ENCODE results near the gene ZPLD1. TPM values are rescaled to one million over a fixed set of nuclear protein-coding genes. Genes with fewer than 3 reads are reported as not detected.

Gene ZPLD1
- total and polyA plus RNA-seq, 4 donors: 0.06 to 1.8 (median 0.56) TPM

GRCh38 chr3:102505542-102505941 lies 70.7 kb downstream of the ZPLD1 start:
- Histone ChIP-seq H3K9me3 (ENCODE audit: control insufficient read depth, insufficient read depth, low read length) (no peaks in the 10 kb centered on the region), H3K27ac (ENCODE audit: low read depth, low read length) (no peak overlapping the region), H3K27me3 (ENCODE audit: control insufficient read depth, insufficient read depth, low read length) (no peaks in the 10 kb centered on the region), H3K4me1 (ENCODE audit: control insufficient read depth, insufficient read depth, low read length) (no peaks in the 10 kb centered on the region), H3K4me3 (ENCODE audit: low read depth, low read length) (no peak overlapping the region), H3K36me3 (ENCODE audit: control insufficient read depth, insufficient read depth, low read length) (no peaks in the 10 kb centered on the region)
- 73% methylated on average over 2 of the region's 2 CpGs for WGBS (ENCODE audit: insufficient coverage)
- DNase-seq (ENCODE audit: low read depth in 4 of 6, low spot score in 6 of 6): no peak

- Histone ChIP-seq H3K4me3 (ENCODE audit: low read depth, low read length) (no peak overlapping the region), H3K27me3 (ENCODE audit: control insufficient read depth, insufficient read depth, low read length) (no peaks in the 10 kb centered on the region), H3K27ac (ENCODE audit: low read depth, low read length) (no peak overlapping the region), H3K9me3 (ENCODE audit: control insufficient read depth, insufficient read depth, low read length) (no peaks in the 10 kb centered on the region), H3K4me1 (ENCODE audit: control insufficient read depth, insufficient read depth, low read length) (no peaks in the 10 kb centered on the region), H3K36me3 (ENCODE audit: control insufficient read depth, insufficient read depth, low read length) (no peaks in the 10 kb centered on the region)
- DNase-seq (ENCODE audit: low read depth in 4 of 6, low spot score in 6 of 6): peak in 1 of 6 donors; percentile 38
- no CpG with 5 or more reads among the region's 3 CpGs for WGBS (ENCODE audit: insufficient coverage)
Observed at GRCh38 chr3:102510663-102511062, 75.8 kb downstream of the ZPLD1 start.

GRCh38 chr3:102511168-102511567 lies 76.4 kb downstream of the ZPLD1 start:
- H3K4me3 ChIP-seq (ENCODE audit: low read depth, low read length): no peak overlapping the region
- no peaks in the 10 kb centered on the region for H3K9me3 ChIP-seq (ENCODE audit: control insufficient read depth, insufficient read depth, low read length)
- H3K4me1 ChIP-seq (ENCODE audit: control insufficient read depth, insufficient read depth, low read length): no peaks in the 10 kb centered on the region
- H3K36me3 ChIP-seq (ENCODE audit: control insufficient read depth, insufficient read depth, low read length): no peaks in the 10 kb centered on the region
- H3K27me3 ChIP-seq (ENCODE audit: control insufficient read depth, insufficient read depth, low read length): no peaks in the 10 kb centered on the region
- DNase-seq (ENCODE audit: low read depth in 4 of 6, low spot score in 6 of 6): no peak
- no CpG with 5 or more reads among the region's 1 CpG for WGBS (ENCODE audit: insufficient coverage)
- H3K27ac ChIP-seq (ENCODE audit: low read depth, low read length): no peak overlapping the region

GRCh38 chr3:102511639-102512038 lies 76.8 kb downstream of the ZPLD1 start:
- Histone ChIP-seq H3K9me3 (ENCODE audit: control insufficient read depth, insufficient read depth, low read length) (no peaks in the 10 kb centered on the region), H3K4me3 (ENCODE audit: low read depth, low read length) (no peak overlapping the region), H3K27me3 (ENCODE audit: control insufficient read depth, insufficient read depth, low read length) (no peaks in the 10 kb centered on the region), H3K27ac (ENCODE audit: low read depth, low read length) (no peak overlapping the region), H3K36me3 (ENCODE audit: control insufficient read depth, insufficient read depth, low read length) (no peaks in the 10 kb centered on the region), H3K4me1 (ENCODE audit: control insufficient read depth, insufficient read depth, low read length) (no peaks in the 10 kb centered on the region)
- DNase-seq (ENCODE audit: low read depth in 4 of 6, low spot score in 6 of 6): no peak
- WGBS (ENCODE audit: insufficient coverage): no CpG with 5 or more reads among the region's 4 CpGs

- no peaks in the 10 kb centered on the region for H3K27me3 ChIP-seq (ENCODE audit: control insufficient read depth, insufficient read depth, low read length)
- H3K9me3 ChIP-seq (ENCODE audit: control insufficient read depth, insufficient read depth, low read length): no peaks in the 10 kb centered on the region
- H3K4me1 ChIP-seq (ENCODE audit: control insufficient read depth, insufficient read depth, low read length): no peaks in the 10 kb centered on the region
- no peak overlapping the region for H3K4me3 ChIP-seq (ENCODE audit: low read depth, low read length)
- no peak for DNase-seq (ENCODE audit: low read depth in 4 of 6, low spot score in 6 of 6)
- WGBS (ENCODE audit: insufficient coverage): 100% methylated on average over 1 of the region's 5 CpGs
- H3K27ac ChIP-seq (ENCODE audit: low read depth, low read length): no peak overlapping the region
- H3K36me3 ChIP-seq (ENCODE audit: control insufficient read depth, insufficient read depth, low read length): no peaks in the 10 kb centered on the region
Observed at GRCh38 chr3:102512734-102513504, 78.1 kb downstream of the ZPLD1 start.

- Histone ChIP-seq H3K27me3 (ENCODE audit: control insufficient read depth, insufficient read depth, low read length) (no peaks in the 10 kb centered on the region), H3K27ac (ENCODE audit: low read depth, low read length) (no peak overlapping the region)
Observed at GRCh38 chr3:102514241-102514640, 79.4 kb downstream of the ZPLD1 start.

GRCh38 chr3:102521246-102521645 lies 86.4 kb downstream of the ZPLD1 start:
- no peaks in the 10 kb centered on the region for H3K9me3 ChIP-seq (ENCODE audit: control insufficient read depth, insufficient read depth, low read length)
- DNase-seq (ENCODE audit: low read depth in 4 of 6, low spot score in 6 of 6): no peak
- H3K36me3 ChIP-seq (ENCODE audit: control insufficient read depth, insufficient read depth, low read length): no peaks in the 10 kb centered on the region
- H3K27ac ChIP-seq (ENCODE audit: low read depth, low read length): no peak overlapping the region
- no peaks in the 10 kb centered on the region for H3K4me1 ChIP-seq (ENCODE audit: control insufficient read depth, insufficient read depth, low read length)
- no peak overlapping the region for H3K4me3 ChIP-seq (ENCODE audit: low read depth, low read length)
- H3K27me3 ChIP-seq (ENCODE audit: control insufficient read depth, insufficient read depth, low read length): no peaks in the 10 kb centered on the region
- WGBS (ENCODE audit: insufficient coverage): no CpG with 5 or more reads among the region's 4 CpGs

More at GRCh38 chr3:102514241-102514640, 79.4 kb downstream of the ZPLD1 start:
- no peak overlapping the region for H3K4me3 ChIP-seq (ENCODE audit: low read depth, low read length)
- no peaks in the 10 kb centered on the region for H3K36me3 ChIP-seq (ENCODE audit: control insufficient read depth, insufficient read depth, low read length)
- H3K9me3 ChIP-seq (ENCODE audit: control insufficient read depth, insufficient read depth, low read length): no peaks in the 10 kb centered on the region
- no CpG with 5 or more reads among the region's 1 CpG for WGBS (ENCODE audit: insufficient coverage)
- no peaks in the 10 kb centered on the region for H3K4me1 ChIP-seq (ENCODE audit: control insufficient read depth, insufficient read depth, low read length)
- DNase-seq (ENCODE audit: low read depth in 4 of 6, low spot score in 6 of 6): peak in 1 of 6 donors; percentile 73

- Histone ChIP-seq H3K27me3 (ENCODE audit: control insufficient read depth, insufficient read depth, low read length) (no peaks in the 10 kb centered on the region), H3K4me1 (ENCODE audit: control insufficient read depth, insufficient read depth, low read length) (no peaks in the 10 kb centered on the region), H3K4me3 (ENCODE audit: low read depth, low read length) (no peak overlapping the region), H3K9me3 (ENCODE audit: control insufficient read depth, insufficient read depth, low read length) (no peaks in the 10 kb centered on the region), H3K36me3 (ENCODE audit: control insufficient read depth, insufficient read depth, low read length) (no peaks in the 10 kb centered on the region), H3K27ac (ENCODE audit: low read depth, low read length) (no peak overlapping the region)
- no peak for DNase-seq (ENCODE audit: low read depth in 4 of 6, low spot score in 6 of 6)
Observed at GRCh38 chr3:102525624-102526023, 90.8 kb downstream of the ZPLD1 start.

GRCh38 chr3:102526865-102527264 lies 92.0 kb downstream of the ZPLD1 start:
- Histone ChIP-seq H3K27ac (ENCODE audit: low read depth, low read length) (no peak overlapping the region), H3K4me3 (ENCODE audit: low read depth, low read length) (no peak overlapping the region), H3K4me1 (ENCODE audit: control insufficient read depth, insufficient read depth, low read length) (no peaks in the 10 kb centered on the region), H3K36me3 (ENCODE audit: control insufficient read depth, insufficient read depth, low read length) (no peaks in the 10 kb centered on the region), H3K9me3 (ENCODE audit: control insufficient read depth, insufficient read depth, low read length) (no peaks in the 10 kb centered on the region), H3K27me3 (ENCODE audit: control insufficient read depth, insufficient read depth, low read length) (no peaks in the 10 kb centered on the region)
- no peak for DNase-seq (ENCODE audit: low read depth in 4 of 6, low spot score in 6 of 6)
- no CpG with 5 or more reads among the region's 3 CpGs for WGBS (ENCODE audit: insufficient coverage)

GRCh38 chr3:102528727-102529126 lies 93.9 kb downstream of the ZPLD1 start:
- DNase-seq (ENCODE audit: low read depth in 4 of 6, low spot score in 6 of 6): no peak
- Histone ChIP-seq H3K9me3 (ENCODE audit: control insufficient read depth, insufficient read depth, low read length) (no peaks in the 10 kb centered on the region), H3K27ac (ENCODE audit: low read depth, low read length) (no peak overlapping the region), H3K4me1 (ENCODE audit: control insufficient read depth, insufficient read depth, low read length) (no peaks in the 10 kb centered on the region), H3K4me3 (ENCODE audit: low read depth, low read length) (no peak overlapping the region), H3K27me3 (ENCODE audit: control insufficient read depth, insufficient read depth, low read length) (no peaks in the 10 kb centered on the region), H3K36me3 (ENCODE audit: control insufficient read depth, insufficient read depth, low read length) (no peaks in the 10 kb centered on the region)
